IPS-18c (cell line): Measurements from ENCODE around the gene CT47C1.

Source experiments
- H3K4me3 ChIP-seq: 2 replicates; pipeline ENCODE4 v1.7.0; 2013; ENCODE audit warnings: low read depth, mild to moderate bottlenecking, low read length, moderate library complexity; ENCODE audit not compliant: insufficient read depth
- H3K9me3 ChIP-seq: one replicate; pipeline ENCODE4 v1.6.1; 2013; ENCODE audit warnings: mild to moderate bottlenecking, low read length, moderate library complexity; ENCODE audit not compliant: control insufficient read depth, insufficient read depth

CT47C1 gene

DNA sequence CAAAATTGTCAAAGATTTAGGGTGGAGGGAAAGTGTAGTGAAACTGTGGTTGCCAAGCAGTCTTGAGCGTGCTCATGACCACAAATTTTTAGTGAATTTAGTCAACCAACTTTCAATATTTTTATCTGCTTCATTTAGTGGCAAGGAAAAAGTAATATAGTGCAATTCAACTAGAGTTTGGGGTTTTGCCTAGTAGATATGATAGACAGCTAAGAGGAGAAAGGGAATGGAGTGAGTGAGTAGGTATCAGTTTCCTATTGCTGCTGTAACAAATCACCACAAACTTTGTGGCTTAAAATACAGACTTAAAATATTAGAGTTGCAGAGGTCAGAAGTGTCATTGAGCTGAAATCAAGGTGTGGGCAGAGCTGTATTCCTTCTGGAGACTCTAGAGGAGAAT lies 3.7 kb upstream of the CT47C1 start:
- peaks cover 4% of the 10 kb centered on the region for H3K9me3 ChIP-seq
- H3K4me3 ChIP-seq, result no peak overlapping the region

DNA sequence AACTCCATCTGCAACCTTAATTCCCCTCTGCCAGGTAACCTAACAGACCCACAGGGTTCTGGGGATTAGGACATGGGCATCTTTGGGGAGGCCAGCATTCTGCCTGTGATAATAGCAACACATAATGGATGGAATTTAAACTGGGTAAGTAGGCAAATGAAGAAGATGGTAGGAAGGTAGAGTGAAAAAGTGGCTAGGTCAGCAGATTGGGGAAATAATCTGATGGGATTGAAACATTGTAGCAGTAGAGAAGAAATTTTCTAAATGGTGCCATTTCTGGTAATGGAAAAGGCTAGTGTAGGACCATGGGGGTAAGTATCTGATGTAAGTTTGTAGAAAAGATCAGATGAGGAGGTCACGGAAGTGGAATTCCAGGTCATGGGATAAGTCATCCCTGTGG lies 3.0 kb upstream of the CT47C1 start:
- Histone ChIP-seq H3K4me3 (no peak overlapping the region), H3K9me3 (peaks cover 5% of the 10 kb centered on the region)

DNA sequence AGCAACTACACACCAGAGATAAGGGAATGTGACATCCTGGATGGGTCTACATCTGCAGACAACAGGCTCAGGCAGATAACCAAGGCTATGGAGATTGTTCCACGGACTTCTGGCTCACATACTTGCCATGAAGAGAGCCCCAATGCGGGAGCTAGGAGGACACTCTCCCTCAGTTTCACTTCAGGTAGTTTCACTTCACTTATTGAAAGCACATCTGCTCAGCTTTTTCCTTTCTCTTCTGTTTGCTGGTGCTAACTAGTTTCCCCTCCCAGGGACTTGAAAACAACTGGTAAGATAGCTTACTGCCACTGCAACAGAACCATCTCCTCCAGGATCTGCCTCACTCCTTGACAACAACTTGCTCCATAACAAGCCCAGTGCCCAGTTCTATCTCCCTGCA lies 1.4 kb upstream of the CT47C1 start:
- Histone ChIP-seq H3K9me3 (peaks cover 5% of the 10 kb centered on the region), H3K4me3 (no peak overlapping the region)

DNA sequence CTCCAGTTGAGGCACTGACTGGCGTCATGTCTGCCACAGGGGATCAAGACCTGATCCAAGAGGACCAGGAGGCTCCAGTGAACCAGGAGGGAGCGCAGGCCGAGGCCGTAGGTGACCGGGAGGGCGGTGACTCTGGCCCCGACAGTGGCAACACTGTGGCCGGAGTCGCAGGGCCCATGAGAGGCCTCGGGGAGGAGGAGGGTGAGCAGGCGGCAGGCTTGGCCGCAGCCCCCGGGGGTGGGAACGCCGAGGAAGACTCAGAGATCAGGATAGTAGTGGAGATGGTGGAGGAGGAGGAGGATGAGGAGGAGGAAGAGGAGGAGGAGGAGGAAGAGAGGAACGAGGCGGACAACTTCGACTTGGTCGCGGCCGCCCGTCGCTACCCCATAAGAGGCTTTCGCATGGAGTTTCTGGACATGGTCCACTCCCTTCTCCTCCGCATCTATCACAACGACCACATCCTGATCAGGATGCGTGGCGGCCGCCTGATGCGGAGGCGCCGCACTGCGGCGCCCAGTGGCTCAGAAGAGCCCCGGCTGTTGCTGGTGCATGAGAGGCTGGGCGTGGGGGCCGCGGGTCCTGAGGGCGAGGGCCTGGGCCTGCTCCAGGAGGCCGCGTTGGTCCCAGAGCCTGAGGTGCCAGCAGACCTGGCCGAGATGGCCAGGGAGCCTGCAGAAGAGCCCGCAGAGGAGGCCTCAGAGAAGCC lies 560 bp downstream of the CT47C1 start:
- no peak overlapping the region for H3K4me3 ChIP-seq

DNA sequence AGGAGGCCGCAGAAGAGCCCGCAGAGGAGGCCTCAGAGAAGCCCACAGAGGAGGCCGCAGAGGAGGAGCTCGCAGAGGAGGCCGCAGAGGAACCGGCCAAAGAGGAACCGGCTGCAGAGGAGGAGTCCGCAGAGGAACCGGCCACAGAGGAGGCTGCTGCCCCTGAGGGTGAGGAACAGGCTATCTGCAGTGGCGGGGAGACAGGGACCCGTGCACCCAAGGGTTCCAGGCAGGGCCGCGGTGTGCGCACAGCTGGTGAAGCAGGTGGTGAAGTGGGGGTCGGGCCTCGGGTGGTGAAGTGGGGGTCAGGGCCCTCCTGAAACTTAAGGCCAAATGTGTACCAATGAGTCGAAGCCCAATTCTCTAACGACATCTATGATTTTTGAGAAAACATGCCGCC lies 1.1 kb downstream of the CT47C1 start:
- no peak overlapping the region for H3K4me3 ChIP-seq
- peaks cover 5% of the 10 kb centered on the region for H3K9me3 ChIP-seq

More for the DNA sequence above, 560 bp downstream of the CT47C1 start:
- peaks cover 5% of the 10 kb centered on the region for H3K9me3 ChIP-seq

DNA sequence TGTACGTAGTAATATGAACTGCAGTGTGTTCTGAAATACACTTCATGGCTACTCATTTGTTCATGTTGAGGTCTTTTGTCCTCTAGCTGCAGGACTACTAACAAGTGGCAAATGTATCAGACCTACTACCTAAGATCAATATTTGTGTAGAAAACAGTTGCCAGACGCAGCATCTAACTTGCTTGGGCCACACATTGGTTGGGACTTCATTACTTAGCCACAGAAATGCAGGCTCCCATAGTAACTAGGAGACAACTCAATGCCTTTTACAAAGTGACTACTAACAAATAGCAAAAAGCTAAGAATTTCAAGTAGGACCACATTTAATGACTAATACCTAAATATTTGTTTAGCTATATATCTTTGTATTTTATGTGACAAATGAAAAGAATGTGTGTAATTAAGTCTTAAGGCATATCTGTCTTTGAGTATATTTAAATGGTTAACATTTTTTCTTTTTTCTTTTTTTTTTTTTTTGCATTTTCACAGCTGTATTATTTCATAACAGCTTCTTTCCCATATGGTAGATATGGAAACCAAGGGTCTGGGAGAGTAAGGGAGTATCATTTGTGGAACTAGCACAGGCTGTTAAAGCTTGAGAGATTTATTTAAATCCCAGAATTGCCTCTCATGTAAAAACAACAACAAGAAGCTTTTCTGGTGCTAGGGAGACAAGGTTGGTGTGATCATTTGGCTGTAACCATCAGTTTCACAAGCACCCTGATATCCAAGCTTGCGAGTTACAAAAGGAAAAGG lies 2.7 kb downstream of the CT47C1 start:
- Histone ChIP-seq H3K4me3 (no peak overlapping the region), H3K9me3 (peaks cover 3% of the 10 kb centered on the region)

DNA sequence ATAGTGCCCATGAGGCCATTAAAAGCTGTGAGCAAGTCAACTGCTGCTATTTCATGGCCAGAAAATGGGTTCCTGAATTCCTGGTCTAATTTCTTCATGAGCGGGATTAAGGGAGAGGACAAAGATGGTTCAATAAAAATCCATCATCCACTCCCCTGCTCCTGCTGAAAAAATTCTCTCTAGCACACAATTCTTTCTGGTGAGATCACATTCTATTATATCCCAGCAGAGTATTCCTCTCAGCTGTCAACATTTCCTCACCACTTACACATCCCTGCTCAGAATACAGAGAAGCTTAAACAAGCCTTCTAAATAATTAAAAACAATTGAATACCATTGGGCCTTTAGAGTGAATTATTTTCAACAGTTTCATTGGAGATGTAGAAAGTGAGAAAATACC lies 9.5 kb downstream of the CT47C1 start:
- Histone ChIP-seq H3K4me3 (no peak overlapping the region), H3K9me3 (peaks cover 2% of the 10 kb centered on the region)

DNA sequence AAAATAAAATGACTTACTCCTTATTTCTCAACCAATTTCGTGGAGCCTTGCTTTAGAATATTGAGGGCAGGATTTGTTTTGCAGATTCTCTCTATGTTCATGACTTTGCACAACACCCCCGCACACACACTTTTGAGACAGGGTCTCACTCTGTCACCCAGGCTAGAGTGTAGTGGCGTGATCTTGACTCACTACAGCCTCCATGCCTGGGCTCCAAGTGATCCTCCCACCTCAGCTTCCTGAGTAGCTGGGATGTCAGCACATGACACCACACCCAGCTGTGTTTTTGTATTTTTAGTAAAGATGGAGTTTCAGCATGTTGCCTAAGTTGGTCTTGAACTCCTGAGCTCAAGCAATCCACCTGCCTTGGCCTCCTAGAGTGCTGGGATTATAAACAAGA lies 12.0 kb downstream of the CT47C1 start:
- Histone ChIP-seq H3K4me3 (no peak overlapping the region), H3K9me3 (peaks cover 2% of the 10 kb centered on the region)

DNA sequence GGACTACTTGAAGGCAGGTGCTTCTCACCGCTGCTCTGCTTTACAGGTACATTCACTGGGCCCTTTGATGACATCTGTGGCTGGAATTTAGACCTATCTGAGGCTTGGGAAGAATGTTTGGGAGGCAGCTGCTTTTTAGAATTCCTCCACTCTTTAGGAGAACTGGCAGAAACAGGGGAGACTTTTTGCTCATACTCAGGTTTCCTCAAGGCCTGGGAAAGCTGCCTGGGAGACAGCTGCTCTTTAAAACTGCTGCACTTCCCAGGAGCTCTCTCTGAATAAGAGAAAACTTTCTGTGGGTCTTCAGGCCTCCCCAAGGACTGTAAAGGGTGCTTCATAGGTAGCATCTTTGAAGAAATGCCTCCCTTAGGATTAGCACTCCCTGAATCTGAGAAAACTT lies 14.3 kb downstream of the CT47C1 start:
- Histone ChIP-seq H3K9me3 (peaks cover 6% of the 10 kb centered on the region), H3K4me3 (no peak overlapping the region)

DNA sequence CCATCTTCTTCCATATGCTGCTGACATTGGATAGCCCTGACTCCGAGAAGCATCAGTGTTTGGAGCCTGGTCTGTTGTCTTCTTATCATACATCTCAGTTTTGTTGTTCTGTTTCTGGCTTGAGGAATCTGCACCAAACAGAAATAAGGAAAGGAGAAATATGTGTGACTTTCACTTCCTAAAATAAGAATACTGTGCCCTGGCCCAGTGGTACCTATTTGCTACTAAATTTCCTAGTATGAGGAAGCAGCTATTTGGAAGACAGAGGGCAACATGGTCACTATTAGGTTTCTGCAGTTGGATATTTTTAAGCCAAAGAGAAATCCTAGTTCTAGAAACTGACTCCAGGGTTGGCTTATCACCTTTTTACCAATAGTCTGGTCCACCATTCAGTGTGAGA lies 16.8 kb downstream of the CT47C1 start:
- Histone ChIP-seq H3K9me3 (peaks cover 6% of the 10 kb centered on the region), H3K4me3 (no peak overlapping the region)

DNA sequence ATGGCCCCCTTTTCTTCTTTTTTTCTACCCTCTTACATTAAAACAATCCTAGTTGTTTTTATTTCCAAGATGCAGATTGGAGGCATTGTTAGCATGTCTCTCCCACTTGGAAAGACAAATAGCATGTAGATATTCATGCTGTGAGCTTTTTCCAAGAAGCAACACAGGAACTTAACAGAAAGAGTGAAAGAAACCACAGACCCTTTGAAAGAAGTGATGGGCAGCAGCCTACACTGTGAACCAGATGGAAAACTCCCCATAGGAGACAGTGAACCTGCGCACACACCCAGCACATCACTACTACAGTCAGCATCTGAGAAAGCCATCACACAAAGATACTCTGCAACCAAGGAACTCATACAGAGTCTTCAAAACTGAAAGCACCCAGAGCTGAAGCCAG lies 17.8 kb downstream of the CT47C1 start:
- Histone ChIP-seq H3K4me3 (no peak overlapping the region), H3K9me3 (peaks cover 4% of the 10 kb centered on the region)

DNA sequence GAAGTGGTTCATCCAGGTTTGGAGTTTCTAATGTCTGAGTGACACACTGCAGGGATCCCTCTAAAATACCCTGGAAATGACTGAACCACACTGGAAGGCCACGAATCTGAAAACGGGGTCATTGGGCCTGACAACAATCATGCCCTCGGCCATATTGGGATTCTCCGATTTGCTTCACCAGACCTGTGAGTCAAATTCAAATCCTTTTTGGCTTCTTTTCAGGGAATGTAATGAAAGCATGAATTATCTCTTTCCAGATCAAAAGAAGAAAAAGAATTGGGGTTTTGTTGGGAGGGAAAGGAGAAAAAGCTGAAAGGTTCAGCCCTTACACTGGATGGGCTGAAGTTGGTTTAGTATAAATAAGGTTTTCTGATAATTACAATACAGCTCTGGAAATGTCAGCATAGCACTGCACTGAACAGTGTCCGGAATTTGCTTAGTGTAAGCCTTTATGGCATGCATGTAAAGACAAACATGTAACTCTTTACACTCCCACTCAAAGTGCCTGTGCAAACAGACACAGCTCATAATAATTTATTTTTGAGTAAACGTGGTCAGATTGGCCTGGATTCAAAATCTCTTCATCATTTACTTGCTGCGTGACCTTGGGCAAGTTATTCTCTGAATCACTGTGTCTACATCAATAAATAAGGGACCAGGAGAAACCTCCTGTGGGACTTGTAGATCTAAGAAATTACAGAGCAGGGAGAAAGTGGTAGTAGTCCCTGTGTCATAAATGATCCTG lies 21.4 kb downstream of the CT47C1 start:
- peaks cover 4% of the 10 kb centered on the region for H3K9me3 ChIP-seq
- H3K4me3 ChIP-seq, result no peak overlapping the region

DNA sequence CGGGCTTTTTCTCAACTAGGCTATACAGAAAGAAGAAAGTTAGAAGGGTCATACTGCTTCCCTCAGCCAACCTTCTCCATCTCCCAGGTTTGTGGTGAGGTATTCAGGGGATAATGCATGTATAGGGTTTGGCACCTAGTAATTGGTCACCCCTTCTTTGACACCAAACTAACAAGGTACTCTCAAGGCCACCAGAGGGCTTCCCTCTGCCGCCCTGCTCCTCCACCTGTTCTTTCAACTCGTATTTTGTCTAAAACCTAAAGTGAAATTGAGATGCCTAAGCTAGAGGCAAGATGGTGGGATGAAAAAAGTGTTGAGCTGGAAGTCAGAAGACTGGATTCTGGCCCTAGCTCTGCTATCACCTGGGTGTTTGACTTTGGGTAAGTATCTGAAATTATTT lies 22.0 kb downstream of the CT47C1 start:
- H3K9me3 ChIP-seq, result peaks cover 4% of the 10 kb centered on the region
- H3K4me3 ChIP-seq, result no peak overlapping the region

DNA sequence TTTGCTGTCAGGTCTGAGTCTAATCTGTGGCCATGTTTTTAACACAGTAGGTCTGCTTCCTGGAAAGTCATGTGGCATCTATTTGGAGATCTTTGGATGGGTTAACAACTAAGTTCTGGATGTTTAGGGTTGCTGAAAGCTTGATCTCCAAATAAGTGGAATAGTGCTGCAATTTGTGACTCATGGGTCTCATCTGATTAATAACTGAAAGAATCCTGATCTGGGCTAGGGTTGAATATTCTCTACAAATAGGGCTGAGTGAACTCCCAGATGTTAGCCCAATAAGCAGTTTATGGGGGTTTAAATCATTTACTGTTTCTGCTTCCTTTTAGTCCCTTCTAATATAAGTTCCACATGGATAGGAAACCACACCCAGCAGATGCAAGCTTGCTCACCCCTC lies 23.1 kb downstream of the CT47C1 start:
- Histone ChIP-seq H3K9me3 (peaks cover 4% of the 10 kb centered on the region), H3K4me3 (no peak overlapping the region)

DNA sequence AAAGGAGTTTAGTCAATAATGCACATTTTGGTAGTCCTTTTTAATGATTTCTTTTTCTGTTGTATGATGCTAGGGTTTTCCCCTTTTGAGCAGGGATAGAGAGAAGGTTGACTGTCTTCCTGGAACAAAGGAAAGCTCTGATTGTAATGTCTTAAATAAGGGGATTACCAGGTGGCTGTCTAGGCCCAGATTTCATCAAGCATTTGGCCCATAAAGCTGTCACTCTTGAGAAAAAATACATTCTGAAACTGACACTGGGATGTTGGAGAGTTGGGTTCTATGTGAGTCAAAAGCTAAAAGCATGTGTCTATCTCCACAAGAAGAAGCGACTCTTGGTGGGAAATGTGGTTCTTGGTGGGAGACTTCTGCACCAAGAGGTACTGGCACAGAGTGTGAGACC lies 28.4 kb downstream of the CT47C1 start:
- no peaks in the 10 kb centered on the region for H3K9me3 ChIP-seq

DNA sequence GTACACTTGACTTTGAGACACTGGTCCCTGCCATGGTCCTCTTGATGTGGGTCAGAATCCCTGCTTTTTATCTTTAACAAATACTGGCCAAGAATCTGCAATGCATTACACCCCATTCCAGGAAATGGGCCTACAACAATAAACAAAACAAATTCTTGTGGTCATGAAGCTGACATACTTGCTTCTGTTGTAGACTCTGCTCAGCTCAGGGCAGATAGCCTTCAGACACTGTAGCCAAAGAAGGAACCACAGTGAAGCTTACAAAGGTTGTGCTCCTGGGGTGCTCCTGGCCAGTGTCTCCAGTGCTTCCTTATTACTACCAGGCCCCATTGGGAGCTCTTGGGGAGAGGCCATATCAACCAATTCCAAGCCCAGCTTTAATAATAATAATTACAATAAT lies 33.0 kb downstream of the CT47C1 start:
- no peak overlapping the region for H3K4me3 ChIP-seq

More for the DNA sequence above, 28.4 kb downstream of the CT47C1 start:
- no peak overlapping the region for H3K4me3 ChIP-seq

DNA sequence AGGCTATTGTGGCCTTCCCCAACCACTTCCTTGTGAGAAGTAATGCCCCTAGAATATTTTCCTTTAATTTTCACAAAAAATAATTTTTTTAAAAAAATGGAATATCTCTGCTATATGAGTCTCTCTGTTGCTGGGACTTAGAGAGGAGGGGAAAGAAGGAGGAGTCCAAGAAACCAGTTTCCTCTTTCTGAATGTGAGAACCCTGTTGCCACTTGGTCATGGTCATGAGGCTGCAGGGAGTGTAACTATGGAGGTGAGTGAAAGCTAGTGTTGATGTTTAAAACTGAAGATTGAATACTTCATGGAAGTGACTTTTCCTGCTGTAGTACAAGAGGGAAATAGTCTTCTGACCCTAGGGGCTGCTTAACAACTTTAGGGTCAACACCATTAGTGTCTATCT lies 34.4 kb downstream of the CT47C1 start:
- no peak overlapping the region for H3K4me3 ChIP-seq
- H3K9me3 ChIP-seq, result no peaks in the 10 kb centered on the region

More for the DNA sequence above, 33.0 kb downstream of the CT47C1 start:
- no peaks in the 10 kb centered on the region for H3K9me3 ChIP-seq
